GM12874 (cell line): ENCODE results near the gene ALKBH8.

ENCODE experiments used
- TF ChIP-seq, protein P1 (sequence below): IDR thresholded peaks from 2 replicates; pipeline ENCODE4 v1.5.1; 2011; ENCODE audit warnings: low read depth, mild to moderate bottlenecking, control low read depth, low read length, moderate library complexity; ENCODE audit not compliant: insufficient read depth

The ALKBH8 gene

DNA sequence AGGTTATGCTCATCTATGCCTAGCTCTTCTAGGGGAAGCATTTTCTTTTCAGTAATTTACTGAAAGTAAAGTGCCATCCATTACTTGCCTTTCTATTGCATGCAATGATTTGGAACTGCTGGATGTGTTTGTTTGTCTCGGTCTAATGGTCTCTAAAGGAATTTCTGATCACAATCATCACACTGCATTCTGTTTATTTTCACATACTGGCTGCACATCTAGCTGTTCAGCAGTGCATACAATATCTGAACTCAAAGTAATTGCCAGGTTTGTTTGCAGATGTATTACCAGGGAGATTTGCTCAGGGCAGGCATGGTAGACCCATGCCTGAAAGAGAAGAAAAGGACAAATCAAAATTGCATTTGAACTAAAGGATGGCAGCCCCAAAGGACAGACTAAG lies 71.5 kb downstream of the ALKBH8 start:
- TF ChIP-seq, protein P1, sequence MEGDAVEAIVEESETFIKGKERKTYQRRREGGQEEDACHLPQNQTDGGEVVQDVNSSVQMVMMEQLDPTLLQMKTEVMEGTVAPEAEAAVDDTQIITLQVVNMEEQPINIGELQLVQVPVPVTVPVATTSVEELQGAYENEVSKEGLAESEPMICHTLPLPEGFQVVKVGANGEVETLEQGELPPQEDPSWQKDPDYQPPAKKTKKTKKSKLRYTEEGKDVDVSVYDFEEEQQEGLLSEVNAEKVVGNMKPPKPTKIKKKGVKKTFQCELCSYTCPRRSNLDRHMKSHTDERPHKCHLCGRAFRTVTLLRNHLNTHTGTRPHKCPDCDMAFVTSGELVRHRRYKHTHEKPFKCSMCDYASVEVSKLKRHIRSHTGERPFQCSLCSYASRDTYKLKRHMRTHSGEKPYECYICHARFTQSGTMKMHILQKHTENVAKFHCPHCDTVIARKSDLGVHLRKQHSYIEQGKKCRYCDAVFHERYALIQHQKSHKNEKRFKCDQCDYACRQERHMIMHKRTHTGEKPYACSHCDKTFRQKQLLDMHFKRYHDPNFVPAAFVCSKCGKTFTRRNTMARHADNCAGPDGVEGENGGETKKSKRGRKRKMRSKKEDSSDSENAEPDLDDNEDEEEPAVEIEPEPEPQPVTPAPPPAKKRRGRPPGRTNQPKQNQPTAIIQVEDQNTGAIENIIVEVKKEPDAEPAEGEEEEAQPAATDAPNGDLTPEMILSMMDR: no peak

DNA sequence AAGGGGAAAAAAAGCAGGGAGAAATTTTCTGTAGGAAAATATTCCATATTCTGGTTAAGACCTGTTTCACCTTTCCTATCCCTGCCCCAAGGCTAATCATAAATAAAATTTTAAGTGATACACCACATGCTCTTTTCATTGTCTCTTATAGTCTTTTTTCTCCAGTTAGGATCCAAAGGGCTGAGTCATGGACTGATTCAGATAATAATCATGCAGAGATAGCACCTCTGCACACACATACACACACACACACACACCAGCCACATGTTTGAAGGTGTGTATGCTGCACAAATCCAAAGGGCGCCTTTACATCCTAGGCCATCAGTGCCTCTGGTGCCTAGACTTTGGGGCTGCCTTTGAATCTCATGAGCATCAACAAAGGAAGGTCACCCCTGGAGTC lies 72.4 kb downstream of the ALKBH8 start:
- TF ChIP-seq, protein P1: no peak

DNA sequence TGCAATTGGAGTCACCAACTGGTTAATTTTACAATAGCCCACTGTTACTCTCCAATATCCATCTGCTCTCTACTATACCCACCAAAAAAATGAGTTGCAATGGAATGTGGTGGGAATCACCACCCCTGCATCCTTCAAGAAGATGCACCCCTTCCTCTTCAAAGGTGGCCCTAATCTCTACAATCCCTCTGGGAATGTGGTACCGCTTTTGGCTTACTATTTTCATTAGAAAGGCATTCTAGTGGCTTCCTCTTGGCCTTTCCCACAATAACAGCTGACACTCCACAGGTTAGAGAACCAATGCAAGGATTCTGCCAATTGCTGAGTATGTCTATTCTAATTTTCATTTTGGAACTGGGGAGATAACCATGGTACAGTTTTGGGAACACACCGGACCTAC lies 74.7 kb downstream of the ALKBH8 start:
- TF ChIP-seq, protein P1: no peak

DNA sequence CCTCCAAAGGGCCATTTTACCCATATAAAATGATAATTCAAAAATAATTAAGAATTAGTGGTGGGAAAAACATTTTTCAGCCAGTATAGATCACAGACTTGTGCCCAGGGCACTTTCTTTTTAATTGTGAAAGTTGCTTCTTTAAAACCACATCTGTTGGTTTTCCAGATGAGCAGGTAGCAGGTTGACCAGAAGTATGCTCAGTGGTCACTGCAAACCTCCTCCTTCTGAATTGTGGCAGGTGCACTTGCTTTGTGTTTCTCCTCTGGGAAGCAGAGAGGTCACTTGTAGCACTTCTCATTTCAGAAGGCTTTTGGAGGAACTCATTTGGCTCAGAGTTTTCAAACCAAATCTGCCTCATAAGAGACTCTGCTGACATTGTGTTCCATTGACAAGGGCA lies 83.3 kb downstream of the ALKBH8 start:
- TF ChIP-seq, protein P1: no peak

DNA sequence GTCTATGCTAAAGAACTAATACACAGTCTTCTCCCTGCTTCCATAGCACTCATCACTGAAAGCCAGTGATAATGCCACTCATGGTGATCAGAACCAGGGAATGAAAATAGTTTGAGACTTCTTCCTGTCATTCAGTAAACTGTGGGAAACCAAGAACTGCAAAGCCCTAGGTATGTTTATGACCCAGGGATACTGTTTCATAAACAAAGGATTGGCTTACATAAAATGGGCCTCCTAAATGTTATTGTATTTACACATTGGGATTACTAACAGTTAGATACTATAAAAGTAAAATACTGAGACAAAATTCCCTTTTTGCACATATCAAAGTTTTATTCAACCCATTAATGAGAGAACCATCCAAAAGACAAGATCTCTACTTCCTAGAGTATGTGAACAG lies 86.6 kb downstream of the ALKBH8 start:
- TF ChIP-seq, protein P1: no peak

DNA sequence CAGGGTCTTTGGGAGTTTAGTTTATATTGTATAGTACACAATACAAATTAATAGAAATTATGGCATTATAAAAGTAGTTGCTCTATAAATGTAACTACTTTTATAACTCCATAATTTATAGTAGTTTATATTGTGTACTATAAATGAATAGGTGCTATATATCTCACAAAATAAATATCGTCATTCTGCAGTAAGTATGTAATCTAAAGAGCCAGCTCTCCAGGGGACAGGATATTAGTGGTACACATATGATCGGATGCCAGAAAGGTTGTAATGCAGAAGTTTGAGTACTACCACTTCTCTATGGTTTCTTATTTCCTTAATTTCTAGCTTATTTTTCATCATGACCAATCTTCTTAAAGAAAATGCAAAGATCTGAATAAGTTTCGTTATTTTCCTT lies 87.7 kb downstream of the ALKBH8 start:
- TF ChIP-seq, protein P1: no peak

DNA sequence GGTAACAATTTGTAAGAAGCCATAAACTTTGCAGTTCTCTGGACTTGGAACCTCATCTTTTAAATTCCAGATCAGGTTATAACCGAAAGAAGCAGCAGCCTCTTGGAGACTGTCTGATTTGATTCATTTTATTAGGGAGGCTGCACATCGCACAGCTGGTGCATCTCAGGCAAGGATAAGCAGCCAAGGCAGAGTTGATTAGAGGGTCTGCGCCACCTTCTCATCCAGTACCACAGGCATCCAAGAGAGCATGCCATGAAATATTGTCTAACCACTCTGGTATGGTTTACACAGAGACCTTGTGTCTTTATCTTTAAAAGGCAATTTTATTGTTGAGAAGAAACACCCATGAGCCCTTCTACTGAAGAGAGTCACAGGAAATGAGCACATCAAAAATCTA lies 91.7 kb downstream of the ALKBH8 start:
- TF ChIP-seq, protein P1: no peak

DNA sequence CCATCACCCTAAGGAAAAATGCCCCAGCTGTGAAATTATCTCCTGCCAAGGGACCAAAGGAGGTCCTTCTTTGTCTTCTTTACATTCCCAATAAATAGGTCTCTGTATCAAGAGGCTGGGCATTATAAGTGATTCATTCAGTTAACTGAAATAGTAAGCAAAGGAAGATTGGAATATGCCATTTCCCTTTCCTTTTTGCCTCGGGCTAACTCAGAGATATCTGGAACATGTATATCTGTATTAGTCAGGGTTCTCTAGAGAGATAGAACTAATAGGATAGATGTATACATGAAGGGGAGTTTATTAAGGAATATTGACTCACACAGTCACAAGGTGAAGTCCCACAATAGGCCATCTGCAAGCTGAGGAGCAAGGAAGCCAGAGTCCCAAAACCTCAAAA lies 92.6 kb downstream of the ALKBH8 start:
- TF ChIP-seq, protein P1: no peak
